ENCODE measurements around the gene MTUS2.

The MTUS2 gene

DNA sequence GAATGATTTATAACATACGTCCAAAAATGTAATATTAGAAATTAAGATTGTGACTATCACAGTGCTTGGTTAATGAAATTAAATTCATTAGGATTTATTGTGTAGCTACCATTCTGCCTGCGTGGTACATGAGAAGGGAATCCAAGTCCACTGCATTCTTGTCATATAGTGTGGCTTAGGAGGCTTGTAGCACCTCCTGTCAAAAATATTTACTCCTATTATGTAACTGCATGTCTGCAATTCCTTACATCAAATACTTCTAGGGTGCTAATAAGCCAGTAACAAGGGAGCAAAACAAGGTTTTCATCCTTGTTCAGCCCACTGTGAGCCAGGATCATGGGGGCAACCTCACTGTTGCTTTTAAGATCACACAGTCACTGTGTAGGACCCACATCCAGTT is 576.3 kb downstream of the MTUS2 start:
- DNase-seq (ENCODE audit: low read depth, low spot score): no peak

GRCh38 chr13:29397265-29397664 is 577.1 kb downstream of the MTUS2 start:
- no peak for DNase-seq (ENCODE audit: low read depth, low spot score)

DNA sequence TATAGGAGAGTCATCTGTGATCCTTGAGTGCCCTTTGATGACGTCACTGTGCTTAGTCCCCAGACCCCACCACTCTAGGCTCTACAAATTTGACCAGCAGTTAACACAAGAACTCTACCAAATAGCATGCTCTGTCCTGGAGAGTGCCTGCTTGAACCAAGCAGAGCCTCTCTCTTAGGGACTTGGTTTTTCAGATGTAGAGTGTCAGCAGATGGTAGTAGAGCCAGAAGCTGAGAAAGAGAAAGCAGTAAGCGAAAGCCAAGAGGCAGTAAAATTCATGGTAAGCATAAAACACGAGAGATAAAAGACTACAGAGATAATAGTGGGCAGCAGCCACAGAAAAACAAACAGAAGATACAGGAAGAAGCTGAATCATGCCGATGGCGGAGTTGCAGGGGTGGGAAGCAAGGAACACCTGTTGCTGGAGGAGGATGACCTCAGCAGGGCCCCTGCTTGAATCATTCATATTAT is 582.1 kb downstream of the MTUS2 start:
- no peak for DNase-seq (ENCODE audit: low read depth, low spot score)

DNA sequence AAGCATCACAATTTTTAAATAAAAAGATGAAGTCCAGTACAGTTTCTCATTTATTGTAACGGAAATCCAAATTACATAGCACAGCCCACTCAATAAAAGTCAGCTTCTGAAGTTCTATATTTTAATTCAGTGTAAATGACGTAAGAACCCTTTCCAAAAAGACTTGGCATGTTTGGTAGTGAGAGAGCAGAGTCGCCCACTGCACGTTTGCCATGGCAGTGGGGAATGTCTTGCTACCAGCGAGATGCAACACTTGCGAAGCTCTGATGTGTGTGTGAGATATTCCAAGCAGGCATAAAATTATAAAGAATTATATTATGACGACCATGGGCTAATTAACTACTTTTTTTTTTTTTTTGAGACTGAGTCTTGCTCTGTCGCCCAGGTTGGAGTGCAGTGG is 585.3 kb downstream of the MTUS2 start:
- DNase-seq (ENCODE audit: low read depth, low spot score): no peak

- no peak for DNase-seq (ENCODE audit: low read depth, low spot score)
These were observed 591.3 kb downstream of the MTUS2 start for GRCh38 chr13:29411481-29411880.

DNA sequence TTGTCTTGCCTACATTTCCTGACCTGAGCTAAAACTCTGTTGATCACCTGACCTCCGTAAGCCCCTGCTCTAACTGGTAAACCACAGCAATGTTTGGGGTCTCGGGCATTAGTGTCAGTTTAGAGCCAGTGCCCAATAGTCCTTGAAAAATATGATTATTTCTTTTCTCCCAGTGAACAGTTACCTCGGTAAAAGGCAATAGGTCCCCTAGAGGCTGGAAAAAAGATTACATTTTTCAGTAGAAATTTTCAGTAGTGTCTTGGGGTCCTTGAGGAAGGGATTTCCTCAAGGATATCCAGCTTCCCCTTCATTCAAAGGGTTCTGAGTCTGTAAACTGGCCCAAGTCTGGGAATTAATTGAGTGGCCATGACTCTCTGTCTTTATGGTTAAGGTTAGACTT is 597.9 kb downstream of the MTUS2 start:
- no peak for DNase-seq (ENCODE audit: low read depth, low spot score)

- no peak for DNase-seq (ENCODE audit: low read depth, low spot score)
These were observed 601.0 kb downstream of the MTUS2 start for GRCh38 chr13:29421118-29421517.

- no peak for DNase-seq (ENCODE audit: low read depth, low spot score)
These were observed 601.9 kb downstream of the MTUS2 start for GRCh38 chr13:29422015-29422414.

DNA sequence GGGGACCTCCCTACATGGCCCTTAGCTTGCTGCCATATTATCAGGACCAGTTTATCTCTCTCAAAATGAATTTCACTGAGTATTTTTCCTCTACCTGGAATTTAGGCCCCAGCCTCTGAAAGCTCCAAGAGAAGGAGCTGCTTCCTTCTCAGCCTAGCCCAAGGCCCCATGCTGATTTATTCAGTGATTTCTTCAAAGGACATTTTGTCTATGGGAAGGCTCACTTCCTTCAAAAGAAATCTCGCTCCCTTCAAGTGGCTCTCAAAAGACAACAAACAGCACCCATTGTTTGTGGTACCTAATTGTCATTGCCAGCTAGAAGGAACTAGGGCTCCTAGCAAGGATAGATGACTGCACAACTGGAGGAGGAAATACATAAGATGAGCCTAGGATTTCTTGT is 602.9 kb downstream of the MTUS2 start:
- peak; percentile 43 for DNase-seq (ENCODE audit: low read depth, low spot score)

GRCh38 chr13:29427937-29428309 is 607.8 kb downstream of the MTUS2 start:
- DNase-seq (ENCODE audit: low read depth, low spot score): no peak

DNA sequence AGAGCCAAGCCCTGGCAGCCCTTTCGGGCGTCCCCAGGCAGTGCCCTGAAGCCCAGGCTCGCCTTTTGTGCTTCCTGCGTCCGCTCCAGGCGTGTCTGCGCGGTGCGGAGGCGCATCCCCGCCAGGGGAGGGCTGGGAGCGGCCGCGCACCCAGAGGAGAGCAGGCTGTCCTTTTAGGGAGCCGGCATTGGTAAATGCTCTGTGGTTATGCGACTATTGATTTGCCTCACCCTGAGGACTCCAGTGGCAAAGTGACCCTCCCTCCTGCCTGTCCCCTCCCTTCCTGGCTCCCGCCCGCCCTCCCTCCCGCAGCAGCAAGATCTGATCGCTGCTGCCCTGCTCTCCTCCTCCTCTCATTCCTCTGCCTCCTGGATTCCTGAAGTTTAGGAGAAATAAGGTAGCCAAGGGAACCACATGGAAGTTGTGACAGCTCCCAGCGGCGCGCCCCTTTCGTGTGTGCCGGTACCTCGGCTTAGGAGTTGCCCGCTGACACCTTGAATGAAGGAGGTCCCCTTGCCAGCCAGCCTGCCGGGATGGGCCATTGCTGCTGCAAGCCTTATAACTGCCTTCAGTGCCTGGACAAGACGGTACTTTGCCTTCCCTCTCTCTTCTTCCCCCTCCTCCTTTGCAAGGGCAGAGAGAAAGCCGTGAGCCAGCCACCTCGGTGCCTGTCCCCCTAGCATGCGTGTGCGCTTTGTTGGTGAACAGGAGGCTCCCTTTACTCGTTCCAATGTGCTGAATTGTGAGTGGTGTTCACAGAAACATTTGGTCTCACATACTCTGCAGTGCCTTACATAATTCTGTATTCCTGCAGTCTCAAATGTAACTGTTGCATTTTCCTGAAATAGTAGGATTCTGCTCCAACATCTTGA is 608.4 kb downstream of the MTUS2 start:
- DNase-seq (ENCODE audit: low read depth, low spot score): peak; percentile 64

GRCh38 chr13:29429286-29429900 is 609.3 kb downstream of the MTUS2 start:
- no peak for DNase-seq (ENCODE audit: low read depth, low spot score)

DNA sequence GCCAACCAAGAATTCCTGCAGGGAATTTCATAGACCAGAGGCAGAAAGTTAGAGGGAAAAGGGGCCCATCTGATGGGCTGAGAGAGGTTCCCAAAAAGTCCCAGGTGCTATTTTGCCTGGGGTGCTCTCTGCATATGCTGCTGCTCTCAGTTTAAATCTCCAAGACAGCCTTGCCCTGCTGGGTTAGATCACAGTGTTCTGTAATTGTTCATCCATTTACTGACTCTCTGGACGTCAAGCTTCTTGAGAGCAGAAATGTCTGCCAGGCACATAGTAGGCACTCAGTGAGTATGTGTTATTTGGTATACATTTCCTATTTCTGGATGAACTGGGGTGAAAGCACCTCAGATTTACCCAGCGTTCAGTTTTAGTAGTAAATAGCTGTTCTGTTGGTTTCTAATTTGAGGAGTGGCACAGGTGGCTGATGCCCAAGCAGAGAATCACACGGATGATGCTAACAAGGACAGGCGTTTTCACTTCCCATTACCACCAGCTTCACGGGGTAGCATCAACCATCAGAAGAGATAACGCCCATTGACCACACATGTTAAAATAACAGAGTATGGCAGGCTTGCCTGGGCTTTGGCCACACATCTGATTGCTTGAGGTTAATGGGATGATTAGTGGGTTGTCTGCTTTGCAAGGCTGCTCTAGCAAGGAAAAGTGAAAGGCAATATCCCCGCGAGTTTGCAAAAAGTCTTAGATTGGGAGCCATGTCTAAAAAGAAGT is 614.2 kb downstream of the MTUS2 start:
- DNase-seq (ENCODE audit: low read depth, low spot score): no peak

DNA sequence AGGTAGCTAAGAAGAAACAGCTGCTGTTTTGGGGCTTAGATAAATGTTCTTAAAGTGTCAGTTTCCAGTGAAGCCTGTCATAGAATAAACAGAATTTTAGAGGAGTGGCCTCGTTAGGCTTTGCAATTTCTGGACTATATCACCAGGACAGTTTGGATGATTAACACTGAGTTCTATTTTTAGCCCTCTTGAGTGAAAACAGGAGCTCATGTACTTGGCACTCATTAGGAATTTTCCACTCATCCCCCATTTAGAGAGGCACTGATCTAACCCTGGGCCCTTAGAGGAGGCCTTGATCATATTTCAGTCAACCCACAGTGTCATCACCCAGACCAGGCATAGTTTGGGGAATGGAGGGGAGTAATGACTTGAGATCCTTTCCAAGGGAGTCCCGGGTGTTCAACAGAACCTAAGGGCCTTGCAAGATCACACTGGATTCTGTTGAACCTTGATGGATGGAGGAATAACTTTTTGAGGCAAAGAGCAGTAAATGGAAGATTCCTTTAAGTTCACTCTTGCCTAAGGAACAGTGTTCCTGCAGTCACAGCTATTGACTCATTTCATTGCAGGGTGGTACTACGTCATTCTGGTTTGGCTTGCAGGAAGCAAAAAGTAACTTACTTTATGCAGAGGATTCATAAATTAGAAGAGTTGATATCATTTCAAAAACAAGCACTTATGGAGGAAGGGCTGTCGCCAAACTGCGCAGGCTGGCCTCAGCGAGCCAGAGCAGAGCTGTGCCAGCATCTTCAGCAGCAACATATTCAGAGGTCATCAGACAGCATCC is 615.2 kb downstream of the MTUS2 start:
- peak; percentile 10 for DNase-seq (ENCODE audit: low read depth, low spot score)

DNA sequence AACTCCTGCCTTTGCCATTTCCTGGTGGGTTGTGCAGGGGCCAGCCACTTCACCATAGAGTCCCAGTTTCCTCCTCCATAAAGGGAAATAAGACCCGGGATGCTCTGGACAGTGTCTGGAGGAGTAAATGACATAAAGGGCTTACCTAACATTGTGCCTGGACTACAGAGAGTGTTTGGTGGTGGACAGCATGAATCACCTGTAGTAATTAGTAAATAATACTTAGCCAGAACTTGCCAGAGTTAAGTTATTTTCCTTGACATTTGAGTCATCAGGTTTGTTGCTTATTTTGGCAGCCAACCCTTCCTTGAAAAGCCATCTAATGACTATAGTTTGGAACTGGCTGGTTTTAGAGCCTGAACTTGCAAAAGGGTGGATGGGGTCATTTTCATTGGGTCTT is 616.2 kb downstream of the MTUS2 start:
- no peak for DNase-seq (ENCODE audit: low read depth, low spot score)

DNA sequence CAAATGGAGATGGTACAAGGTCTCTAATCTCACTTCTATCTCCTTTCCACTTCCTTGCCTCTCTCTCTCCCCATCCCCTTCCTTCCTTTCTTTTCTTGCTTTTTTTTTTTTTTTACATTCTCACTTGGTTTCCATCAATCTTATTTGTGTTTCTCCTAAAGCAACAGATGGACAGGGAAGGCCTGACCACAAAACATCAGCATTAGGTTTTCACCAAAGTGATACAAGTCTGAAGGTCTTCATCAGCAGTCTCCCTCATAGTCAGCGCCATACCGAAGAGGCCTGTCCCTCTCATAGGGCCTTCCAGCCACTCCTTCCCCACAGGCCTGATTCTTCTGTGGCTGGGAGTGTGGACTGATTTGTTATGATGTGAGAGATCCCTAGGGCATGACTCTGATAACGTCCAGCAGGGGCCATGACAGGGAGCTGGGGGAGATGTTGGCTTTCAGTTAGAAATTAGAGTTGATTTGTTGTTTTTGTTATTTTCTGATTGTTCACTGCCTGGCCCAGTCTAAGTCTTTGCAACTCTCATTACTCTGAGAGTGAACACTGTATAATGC is 616.7 kb downstream of the MTUS2 start:
- no peak for DNase-seq (ENCODE audit: low read depth, low spot score)

GRCh38 chr13:29438769-29439168 is 618.6 kb downstream of the MTUS2 start:
- no peak for DNase-seq (ENCODE audit: low read depth, low spot score)

- DNase-seq (ENCODE audit: low read depth, low spot score): no peak
These were observed 619.7 kb downstream of the MTUS2 start for GRCh38 chr13:29439601-29440388.

- no peak for DNase-seq (ENCODE audit: low read depth, low spot score)
These were observed 621.2 kb downstream of the MTUS2 start for GRCh38 chr13:29441306-29441705.

DNA sequence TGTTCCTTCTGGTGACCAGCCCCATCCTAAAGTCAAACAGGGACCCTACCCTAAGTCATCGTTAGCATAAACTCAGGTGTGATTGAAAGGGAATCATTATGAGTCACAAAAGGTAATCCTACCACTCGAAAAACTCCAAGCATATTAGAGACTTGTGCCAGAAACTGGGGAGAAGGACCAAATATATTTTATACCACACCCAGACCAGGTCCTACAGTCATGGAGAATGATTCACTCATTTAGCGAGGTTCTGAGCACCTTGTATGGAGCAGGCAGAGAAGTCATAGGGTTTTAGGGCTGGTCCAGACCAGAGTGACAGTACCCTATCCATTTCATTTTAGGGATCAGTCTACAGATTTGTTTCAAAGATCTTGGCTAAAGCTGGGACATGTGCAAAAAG is 625.9 kb downstream of the MTUS2 start:
- DNase-seq (ENCODE audit: low read depth, low spot score): no peak

GRCh38 chr13:29448174-29448573 is 628.0 kb downstream of the MTUS2 start:
- DNase-seq (ENCODE audit: low read depth, low spot score): no peak

All from ELF-1 (cell line).